CD4-positive, alpha-beta T cell treated with Interleukin-4 for 4 hours (primary cell): ENCODE measurements around the gene GIT1.
"Not testable (repeated sequence)": the region's sequence is repeated elsewhere in the genome, so short reads cannot be mapped to it uniquely, and the experiment has no call there.

Experiments used
- DNase-seq: peaks from one replicate; pipeline ENCODE4 v3.0.0-alpha.2; 2020

The GIT1 gene

GRCh38 chr17:29565643-29566472 is 23.6 kb downstream of the GIT1 start:
- peak; percentile 57 for DNase-seq

DNA sequence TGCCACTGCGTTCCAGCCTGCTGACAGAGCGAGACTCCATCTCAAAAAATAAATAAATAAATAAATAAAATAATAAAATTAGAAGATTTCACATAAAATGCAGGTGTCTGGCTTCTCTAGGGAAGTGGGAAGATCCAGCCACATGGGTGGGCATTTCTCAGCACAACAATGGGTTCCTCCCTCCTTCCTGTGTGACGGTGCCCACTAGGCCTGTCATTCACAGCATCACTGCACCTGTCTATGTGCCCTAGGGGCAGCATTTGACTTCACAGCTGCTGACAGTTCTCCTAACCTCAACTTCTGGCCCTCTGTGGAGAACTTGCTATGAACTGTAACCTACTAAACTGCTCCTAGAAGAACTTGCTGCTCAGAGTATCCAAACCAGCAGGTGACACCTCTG is 25.6 kb downstream of the GIT1 start:
- DNase-seq, result no peak

DNA sequence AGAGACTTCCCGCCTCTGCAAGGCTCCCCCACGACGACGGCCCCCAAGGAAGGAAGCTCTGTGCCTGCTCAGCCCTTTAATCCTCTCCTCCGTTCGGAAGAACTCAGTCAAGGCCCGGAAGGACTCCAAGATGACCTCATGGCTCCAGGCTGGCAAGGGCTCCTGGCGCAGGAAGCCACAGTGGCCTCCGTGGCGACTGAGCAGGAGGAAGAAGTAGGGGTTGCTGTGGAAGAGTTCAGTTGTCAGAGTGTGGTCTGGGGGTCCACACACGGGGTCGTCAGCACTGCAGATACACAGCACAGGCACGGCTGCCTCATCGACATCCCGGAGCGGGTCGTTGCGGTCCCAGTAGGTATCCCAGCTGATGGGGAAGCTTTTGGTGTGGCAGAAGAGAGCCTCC is 26.8 kb downstream of the GIT1 start:
- no peak for DNase-seq

GRCh38 chr17:29561554-29562517 is 27.6 kb downstream of the GIT1 start:
- no peak for DNase-seq

DNA sequence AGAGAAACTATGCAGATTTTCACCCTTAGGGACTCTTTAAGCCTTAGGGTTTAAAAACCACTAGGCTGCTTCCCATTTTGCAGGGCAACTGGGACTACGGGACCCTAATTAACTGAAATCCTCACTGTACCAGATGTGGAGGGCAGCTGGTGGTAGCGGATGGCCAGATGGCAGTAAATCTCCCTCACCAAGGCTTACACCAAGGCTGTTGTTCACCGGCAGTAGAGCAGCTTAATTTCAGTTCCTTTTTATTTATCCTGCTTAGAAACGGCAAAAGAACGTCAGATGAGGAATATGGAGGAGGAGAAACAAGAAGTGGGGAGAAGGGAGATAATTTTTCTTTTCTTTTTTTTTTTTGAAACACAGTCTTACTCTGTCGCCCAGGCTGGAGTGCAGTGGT is 29.1 kb downstream of the GIT1 start:
- no peak for DNase-seq

DNA sequence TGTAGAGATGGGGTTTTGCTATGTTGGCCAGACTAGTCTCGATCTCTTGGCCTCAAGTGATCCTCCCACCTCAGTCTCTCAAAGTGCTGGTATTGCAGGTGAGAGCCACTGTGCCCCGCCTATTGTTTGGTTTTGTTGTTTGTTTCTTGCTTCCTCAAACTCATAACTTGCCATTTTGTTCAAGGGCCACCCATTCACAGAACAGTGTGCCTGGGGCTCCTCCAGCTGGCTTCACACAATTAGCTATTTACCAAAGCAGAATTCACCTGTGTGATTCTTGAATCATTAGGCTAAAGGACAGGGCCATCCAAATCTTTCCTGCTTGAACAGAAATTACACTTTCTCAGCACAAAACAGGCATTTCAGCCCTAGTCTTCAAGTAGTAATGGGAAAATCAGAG is 29.8 kb downstream of the GIT1 start:
- DNase-seq, result no peak

DNA sequence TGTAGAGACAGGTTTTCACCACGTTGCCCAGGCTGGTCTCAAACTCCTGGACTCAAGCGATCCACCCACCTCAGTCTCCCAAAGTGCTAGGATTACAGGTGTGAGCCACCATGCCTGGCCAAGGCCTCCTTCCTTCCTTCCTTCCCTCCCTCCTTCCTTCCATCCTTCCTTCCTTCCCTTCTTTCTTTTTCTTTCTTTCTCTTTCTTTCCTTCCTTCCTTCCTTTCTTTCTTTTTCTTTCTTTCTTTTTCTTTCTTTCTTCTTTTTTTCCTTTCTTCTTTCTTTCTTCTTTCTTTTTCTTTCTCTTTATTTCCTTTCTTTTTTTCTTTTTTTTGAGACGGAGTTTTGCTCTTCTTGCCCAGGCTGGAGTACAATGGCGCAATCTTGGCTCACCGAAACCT is 31.3 kb downstream of the GIT1 start:
- not testable (repeated sequence) for DNase-seq

GRCh38 chr17:29557739-29558116 is 31.7 kb downstream of the GIT1 start:
- DNase-seq, result no peak

GRCh38 chr17:29557085-29557738 is 32.2 kb downstream of the GIT1 start:
- no peak for DNase-seq

DNA sequence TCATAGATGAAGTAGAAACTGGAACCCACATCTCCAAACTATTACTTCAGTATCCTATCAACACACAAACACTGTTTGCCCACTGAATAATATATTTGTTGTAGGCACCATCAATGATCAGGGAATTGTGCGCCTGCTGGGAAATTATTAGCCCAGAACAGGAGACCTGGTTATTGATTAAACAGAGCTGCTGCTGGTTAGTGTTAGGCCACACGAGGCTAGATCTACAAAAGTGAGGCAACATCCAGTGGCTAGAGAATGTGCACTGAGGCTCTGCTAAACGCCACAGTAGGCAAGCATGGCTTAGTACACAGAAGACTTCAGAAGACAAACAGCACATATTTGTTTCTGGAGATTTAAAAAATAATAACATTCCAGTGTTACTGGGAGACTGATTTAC is 33.6 kb downstream of the GIT1 start:
- DNase-seq, result no peak

GRCh38 chr17:29549177-29549923 is 40.1 kb downstream of the GIT1 start:
- DNase-seq, result peak; percentile 5

GRCh38 chr17:29546830-29547229 is 42.6 kb downstream of the GIT1 start:
- DNase-seq, result no peak

- no peak for DNase-seq
These were observed 43.4 kb downstream of the GIT1 start for GRCh38 chr17:29546085-29546484.

GRCh38 chr17:29544066-29544465 is 45.4 kb downstream of the GIT1 start:
- no peak for DNase-seq

GRCh38 chr17:29533976-29534375 is 55.5 kb downstream of the GIT1 start:
- DNase-seq, result no peak

- DNase-seq, result no peak
These were observed 63.1 kb downstream of the GIT1 start for GRCh38 chr17:29526322-29526721.

DNA sequence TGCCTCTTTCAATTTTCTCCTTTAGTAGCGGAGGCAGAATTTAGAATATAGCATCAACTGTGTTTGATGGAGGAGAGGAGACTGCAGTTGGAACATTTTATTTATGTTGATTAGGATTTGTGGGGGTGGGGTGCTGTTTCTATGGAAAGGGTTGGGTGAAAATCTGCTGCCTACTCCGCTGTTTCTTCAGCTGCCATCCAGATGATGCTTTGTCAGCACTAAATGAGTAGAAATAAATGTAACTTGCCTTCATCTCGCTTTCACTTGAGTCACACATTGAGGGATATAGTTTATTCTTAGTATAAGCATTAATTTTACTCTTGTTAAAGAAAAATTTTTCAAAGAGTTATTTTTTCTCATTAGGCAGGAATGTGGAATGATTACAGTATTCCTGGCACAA is 64.8 kb downstream of the GIT1 start:
- DNase-seq, result no peak
